Thyroid gland (tissue), 4 donors: ENCODE results near the gene EFCAB6. TPM values are rescaled to one million over a fixed set of nuclear protein-coding genes. Genes with fewer than 3 reads are reported as not detected.

Experiments
- DNase-seq, 2 donors: peaks; one replicate each; pipeline ENCODE4 v3.0.0-alpha.2; 2019
- H3K27ac ChIP-seq, 3 donors: fragments of 200-600 bp; sonication (generic); 1 replicate in 2 of 3; 2 replicates in 1 of 3; pipeline ENCODE4 v1.5.1; 2016 to 2019; ENCODE audit warnings: mild to moderate bottlenecking in 1 of 3, moderate library complexity in 1 of 3
- H3K27me3 ChIP-seq: fragments of 200-600 bp; sonication (generic); one replicate; pipeline ENCODE4 v1.5.1; 2019
- H3K36me3 ChIP-seq, 2 donors: fragments of 200-600 bp; sonication (generic); one replicate each; pipeline ENCODE4 v1.5.1; 2016 to 2019
- H3K4me1 ChIP-seq, 2 donors: fragments of 200-600 bp; sonication (generic); one replicate each; pipeline ENCODE4 v1.5.1; 2017 to 2019
- H3K4me3 ChIP-seq, 3 donors: fragments of 200-600 bp; sonication (generic); replicated peaks in 1 of 3; 1 replicate in 2 of 3; 2 replicates in 1 of 3; pipeline ENCODE4 v1.5.1; 2016; ENCODE audit warnings: mild to moderate bottlenecking in 1 of 3
- H3K9me3 ChIP-seq: fragments of 200-600 bp; sonication (generic); one replicate; pipeline ENCODE4 v1.5.1; 2017
- CTCF ChIP-seq, 6 experiments: fragments of 200-600 bp in 3 of 6; fragments of 450-650 bp in 3 of 6; sonication (generic) in 3 of 6; IDR thresholded peaks; one replicate each; pipeline ENCODE4 v1.5.1; 2016 to 2019; ENCODE audit warnings: antibody characterized with exemption in 6 of 6, mild to moderate bottlenecking in 2 of 6, inconsistent platforms in 1 of 6, moderate library complexity in 1 of 6
- POLR2A ChIP-seq, 2 donors: fragments of 450-650 bp; IDR thresholded peaks; one replicate each; pipeline ENCODE4 v1.6.1; 2017; ENCODE audit warnings: antibody characterized with exemption in 2 of 2, mild to moderate bottlenecking in 2 of 2, moderate library complexity in 1 of 2
- WGBS, 2 donors: methylation state at CpG; one replicate each; pipeline ENCODE4 v1.1.5; 2017; 5-methylcytosine and 5-hydroxymethylcytosine counted together
- intact Hi-C: fragments of 100-400 bp; cut with DNase I; formaldehyde crosslinking; loops from one replicate; pipeline ENCODE4 v1.15.1; 2023
- total RNA-seq, 4 donors: library from RNA; depleted of rRNA; stranded (reverse); fragments of >200 nt; gene quantifications; one replicate each; pipeline ENCODE4 v1.2.3, GENCODE V29; 2016

EFCAB6 gene
- total RNA-seq, 4 donors from 2014 or later = 10.9 to 26.1 (median 14.1) TPM

DNA sequence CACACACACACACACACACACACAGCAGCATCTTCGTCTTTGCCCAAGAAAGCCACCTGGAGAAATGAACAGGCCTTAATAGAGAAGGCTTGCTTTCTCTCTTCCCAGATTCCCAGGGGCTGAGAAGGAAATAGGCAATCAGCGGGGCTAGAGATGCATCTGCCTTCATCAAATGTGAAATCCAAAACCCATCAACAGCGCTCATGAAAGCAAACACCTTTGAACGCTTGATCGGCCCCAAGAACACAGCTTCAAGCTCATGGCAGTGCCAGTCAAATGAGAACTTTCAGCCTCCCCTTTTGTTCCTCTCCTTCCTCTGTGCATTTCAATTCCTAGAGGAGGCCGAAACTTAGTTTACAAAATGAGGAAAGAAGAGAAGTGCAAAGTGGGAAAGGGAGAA, 122.7 kb downstream of the EFCAB6 start:
- Histone ChIP-seq H3K4me1 (no peaks in the 10 kb centered on the region), H3K4me3 (no peak overlapping the region), H3K27me3 (no peaks in the 10 kb centered on the region), H3K27ac (no peak overlapping the region), H3K9me3 (no peaks in the 10 kb centered on the region), H3K36me3 (no peaks in the 10 kb centered on the region)
- 90 to 93% methylated on average over 6 of the region's 6 CpGs for WGBS, 2 donors
- no peak for DNase-seq
- TF ChIP-seq POLR2A (IDR thresholded peaks at IDR 0.05) = no peak
- TF ChIP-seq CTCF (IDR thresholded peaks at IDR 0.05) = no peak
- intact Hi-C loops = no loop called here

GRCh38 chr22:43682851-43683250, 129.3 kb downstream of the EFCAB6 start:
- H3K9me3 ChIP-seq = no peaks in the 10 kb centered on the region
- H3K4me3 ChIP-seq = no peak overlapping the region
- TF ChIP-seq POLR2A (IDR thresholded peaks at IDR 0.05) (no peak), CTCF (IDR thresholded peaks at IDR 0.05) (no peak)
- no peaks in the 10 kb centered on the region for H3K36me3 ChIP-seq
- H3K4me1 ChIP-seq = no peaks in the 10 kb centered on the region
- WGBS, 2 donors = 91 to 93% methylated on average over 6 of the region's 6 CpGs
- intact Hi-C loops = no loop called here
- H3K27me3 ChIP-seq = no peaks in the 10 kb centered on the region
- H3K27ac ChIP-seq = no peak overlapping the region
- DNase-seq = no peak

DNA sequence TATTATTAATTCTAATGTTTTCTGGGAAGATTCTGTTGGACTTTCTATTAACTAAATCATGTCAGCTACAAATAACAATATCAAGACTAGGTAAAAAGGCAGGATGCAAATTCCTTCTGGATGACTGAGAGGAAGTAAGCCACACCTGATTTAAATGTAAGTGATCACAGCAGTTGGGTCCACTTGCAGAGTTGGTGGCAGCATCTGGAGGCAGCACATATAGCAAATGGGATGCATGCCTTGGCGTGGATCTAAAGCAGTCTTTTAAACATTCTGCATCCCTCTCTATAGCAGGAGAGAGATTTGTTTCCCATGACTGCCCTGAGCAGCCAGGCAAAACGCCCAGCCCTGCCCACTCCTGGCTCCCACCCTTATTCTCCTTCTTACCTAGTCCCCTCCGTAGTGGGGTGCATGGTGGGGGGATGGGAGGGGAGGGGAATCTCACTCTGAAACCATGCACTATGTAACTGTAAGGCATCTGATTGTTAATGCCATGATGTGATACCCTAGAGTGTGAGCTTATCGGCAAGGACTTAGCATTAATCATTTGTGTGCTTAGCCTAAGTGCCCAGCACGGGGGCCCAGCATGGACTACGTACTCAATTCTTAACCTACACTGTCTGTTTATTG, 130.3 kb downstream of the EFCAB6 start:
- WGBS, 2 donors = 53 to 63% methylated on average over 6 of the region's 6 CpGs

DNA sequence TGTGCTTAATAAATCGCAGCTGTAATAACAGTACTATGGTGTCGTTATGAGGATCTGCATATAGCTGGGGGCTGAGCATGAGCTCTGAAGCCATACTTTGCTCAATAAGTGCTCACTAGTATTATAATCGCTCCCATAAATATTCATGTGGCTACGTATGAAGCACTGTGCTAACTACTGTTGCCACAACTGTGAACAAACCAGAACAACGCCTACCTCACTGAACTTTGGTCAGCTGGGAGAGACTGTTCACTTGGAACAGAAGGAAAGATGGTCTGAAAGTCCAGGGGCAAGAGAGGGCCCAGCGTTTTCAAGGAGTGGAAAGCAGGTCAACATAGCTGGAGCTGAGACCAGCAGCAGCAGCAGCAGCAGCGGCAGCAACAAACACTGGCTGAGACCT, 141.6 kb downstream of the EFCAB6 start:
- TF ChIP-seq POLR2A (IDR thresholded peaks at IDR 0.05) (no peak), CTCF (IDR thresholded peaks at IDR 0.05) (no peak)
- Histone ChIP-seq H3K27ac (no peak overlapping the region), H3K4me3 (no peak overlapping the region), H3K9me3 (no peaks in the 10 kb centered on the region), H3K4me1 (no peaks in the 10 kb centered on the region), H3K27me3 (no peaks in the 10 kb centered on the region), H3K36me3 (no peaks in the 10 kb centered on the region)
- 70 to 86% methylated on average over 7 of the region's 7 CpGs for WGBS, 2 donors
- DNase-seq = no peak
- intact Hi-C loops = no loop called here

More for the DNA sequence above, 130.3 kb downstream of the EFCAB6 start:
- Histone ChIP-seq H3K36me3 (no peaks in the 10 kb centered on the region), H3K27ac (no peak overlapping the region), H3K4me1 (no peaks in the 10 kb centered on the region), H3K4me3 (no peak overlapping the region), H3K27me3 (no peaks in the 10 kb centered on the region), H3K9me3 (no peaks in the 10 kb centered on the region)
- TF ChIP-seq CTCF (IDR thresholded peaks at IDR 0.05) (no peak), POLR2A (IDR thresholded peaks at IDR 0.05) (no peak)
- intact Hi-C loops = no loop called here
- no peak for DNase-seq

- TF ChIP-seq POLR2A (IDR thresholded peaks at IDR 0.05) (no peak), CTCF (IDR thresholded peaks at IDR 0.05) (no peak)
- Histone ChIP-seq H3K36me3 (no peaks in the 10 kb centered on the region), H3K4me3 (no peak overlapping the region), H3K27ac (no peak overlapping the region), H3K27me3 (no peaks in the 10 kb centered on the region), H3K4me1 (no peaks in the 10 kb centered on the region), H3K9me3 (no peaks in the 10 kb centered on the region)
- no peak for DNase-seq
- intact Hi-C loops = no loop called here
- WGBS, 2 donors = 92 to 95% methylated on average over 1 of the region's 1 CpG
These were observed 142.9 kb downstream of the EFCAB6 start for GRCh38 chr22:43669190-43669589.
